Naive B cell (primary cell): Measurements from ENCODE around the gene FAM76B. TPM values are rescaled to one million over a fixed set of nuclear protein-coding genes. Genes with fewer than 3 reads are reported as not detected.

ENCODE experiments used
- ATAC-seq, 2 donors: fragments of 150-1000 bp; cut with Tn5 transposase; 2 replicates each; pipeline ENCODE4 v1.10.0; 2021; ENCODE audit warnings: low read depth in 2 of 2, mild to moderate bottlenecking in 2 of 2, moderate library complexity in 2 of 2
- DNase-seq: peaks from one replicate; pipeline ENCODE4 v3.0.0; 2022
- H3K27ac Mint-ChIP-seq, 6 donors: one replicate each; pipeline ENCODE4 v1.8.0; 2020 to 2022; ENCODE audit warnings: mild to moderate bottlenecking in 6 of 6, mixed read lengths in 6 of 6, moderate library complexity in 5 of 6, inconsistent platforms in 2 of 6
- H3K27me3 Mint-ChIP-seq, 3 donors: one replicate each; pipeline ENCODE4 v1.8.0; 2021 to 2022; ENCODE audit warnings: mixed read lengths in 3 of 3, mild to moderate bottlenecking in 1 of 3
- H3K36me3 Mint-ChIP-seq, 2 donors: one replicate each; pipeline ENCODE4 v1.8.0; 2020 to 2022; ENCODE audit warnings: mixed read lengths in 2 of 2, inconsistent platforms in 1 of 2, mild to moderate bottlenecking in 1 of 2
- H3K4me1 Mint-ChIP-seq, 3 donors: one replicate each; pipeline ENCODE4 v1.8.0; 2020 to 2022; ENCODE audit warnings: mixed read lengths in 3 of 3, inconsistent platforms in 1 of 3, mild to moderate bottlenecking in 1 of 3, moderate library complexity in 1 of 3
- H3K4me3 Mint-ChIP-seq, 8 donors: one replicate each; pipeline ENCODE4 v1.8.0; 2020 to 2022; ENCODE audit warnings: mild to moderate bottlenecking in 8 of 8, mixed read lengths in 8 of 8, moderate library complexity in 8 of 8, inconsistent platforms in 2 of 8
- H3K9me3 Mint-ChIP-seq, 7 donors: one replicate each; pipeline ENCODE4 v1.8.0; 2020 to 2022; ENCODE audit warnings: mixed read lengths in 7 of 7, mild to moderate bottlenecking in 5 of 7, inconsistent platforms in 2 of 7, moderate library complexity in 1 of 7
- polyA plus RNA-seq, 6 donors: library from polyadenylated mRNA; unstranded; fragments of 300-500 nt; fragmentation: Illumina TruSeq; gene quantifications; one replicate each; pipeline ENCODE4 v1.2.3, GENCODE V29; 2021; ENCODE audit warnings: low read depth in 6 of 6

FAM76B gene
- polyA plus RNA-seq, 6 donors from 2014 or later: 17.3 to 25.9 (median 22.1) TPM

- no peak for DNase-seq
- Mint-ChIP-seq H3K27me3 (no peaks in the 10 kb centered on the region), H3K9me3 (no peaks in the 10 kb centered on the region), H3K27ac (peak overlapping the region in 2 of 6 donors; percentile 34 to 41), H3K36me3 (no peaks in the 10 kb centered on the region), H3K4me3 (no peak overlapping the region), H3K4me1 (peaks cover 12 to 27% (median 13%) of the 10 kb centered on the region in 3 donors)
- ATAC-seq: no peak
Measured at GRCh38 chr11:95736809-95737208, 52.8 kb downstream of the FAM76B start.

- H3K9me3 Mint-ChIP-seq: peaks cover 0 to 3% (median 0%) of the 10 kb centered on the region in 7 donors
- no peak for DNase-seq
- peak overlapping the region in 3 of 6 donors; percentile 13 to 41 (median 34) for H3K27ac Mint-ChIP-seq
- no peaks in the 10 kb centered on the region for H3K27me3 Mint-ChIP-seq
- no peak for ATAC-seq
- peaks cover 12 to 27% (median 13%) of the 10 kb centered on the region in 3 donors for H3K4me1 Mint-ChIP-seq
- H3K4me3 Mint-ChIP-seq: no peak overlapping the region
- H3K36me3 Mint-ChIP-seq: no peaks in the 10 kb centered on the region
Measured at GRCh38 chr11:95736355-95736754, 53.2 kb downstream of the FAM76B start.

DNA sequence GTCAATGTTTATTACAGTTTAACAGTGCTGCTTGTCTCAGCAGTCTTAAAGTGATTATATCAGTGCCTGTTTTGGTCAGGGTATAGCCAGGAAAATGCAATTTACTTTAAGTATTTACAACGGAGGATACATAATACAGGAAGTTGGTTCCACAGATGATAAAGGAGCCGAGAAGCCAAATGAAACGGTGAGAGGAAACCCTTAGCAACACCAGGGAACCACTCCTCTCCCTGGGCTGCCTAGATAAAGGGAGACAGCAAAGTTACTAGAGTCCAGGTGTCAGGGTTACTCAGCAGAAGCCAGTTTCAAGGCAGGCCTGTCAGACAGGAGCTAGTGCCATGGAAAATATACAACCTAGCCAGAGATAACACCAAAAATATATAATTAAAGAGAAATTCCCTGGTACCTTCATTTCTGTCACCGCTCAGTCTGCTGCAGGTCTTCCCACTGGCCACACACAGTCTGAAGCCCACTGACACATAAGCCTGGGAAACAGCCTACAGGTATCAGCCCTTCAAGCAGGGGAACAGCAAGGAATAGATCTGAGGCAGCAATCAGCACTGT, 55.5 kb downstream of the FAM76B start:
- Mint-ChIP-seq H3K4me3 (peak overlapping the region in 4 of 8 donors; percentile 37 to 66 (median 39)), H3K36me3 (peaks cover 0 to 9% of the 10 kb centered on the region in 2 donors), H3K27ac (peak overlapping the region in 5 of 6 donors; percentile 19 to 93 (median 90)), H3K27me3 (no peaks in the 10 kb centered on the region), H3K4me1 (peaks cover 12 to 27% (median 13%) of the 10 kb centered on the region in 3 donors), H3K9me3 (peaks cover 0 to 6% (median 0%) of the 10 kb centered on the region in 7 donors)
- DNase-seq: no peak
- peak; percentile 55 to 64 for ATAC-seq

- H3K4me1 Mint-ChIP-seq: peaks cover 12 to 27% (median 13%) of the 10 kb centered on the region in 3 donors
- no peaks in the 10 kb centered on the region for H3K27me3 Mint-ChIP-seq
- H3K4me3 Mint-ChIP-seq: peak overlapping the region in 1 of 8 donors; percentile 22
- no peak for DNase-seq
- H3K27ac Mint-ChIP-seq: peak overlapping the region in 3 of 6 donors; percentile 29 to 73 (median 30)
- ATAC-seq: no peak
- H3K36me3 Mint-ChIP-seq: peaks cover 0 to 9% of the 10 kb centered on the region in 2 donors
- H3K9me3 Mint-ChIP-seq: peaks cover 0 to 6% (median 0%) of the 10 kb centered on the region in 7 donors
Measured at GRCh38 chr11:95732930-95733602, 56.5 kb downstream of the FAM76B start.

GRCh38 chr11:95729462-95729861, 60.1 kb downstream of the FAM76B start:
- ATAC-seq (no peak), DNase-seq (no peak)
- peak overlapping the region in 2 of 6 donors; percentile 21 to 35 for H3K27ac Mint-ChIP-seq
- H3K4me1 Mint-ChIP-seq: peaks cover 5 to 12% (median 7%) of the 10 kb centered on the region in 3 donors
- no peaks in the 10 kb centered on the region for H3K27me3 Mint-ChIP-seq
- no peak overlapping the region for H3K4me3 Mint-ChIP-seq
- peaks cover 0 to 9% of the 10 kb centered on the region in 2 donors for H3K36me3 Mint-ChIP-seq
- peaks cover 0 to 6% (median 0%) of the 10 kb centered on the region in 7 donors for H3K9me3 Mint-ChIP-seq

DNA sequence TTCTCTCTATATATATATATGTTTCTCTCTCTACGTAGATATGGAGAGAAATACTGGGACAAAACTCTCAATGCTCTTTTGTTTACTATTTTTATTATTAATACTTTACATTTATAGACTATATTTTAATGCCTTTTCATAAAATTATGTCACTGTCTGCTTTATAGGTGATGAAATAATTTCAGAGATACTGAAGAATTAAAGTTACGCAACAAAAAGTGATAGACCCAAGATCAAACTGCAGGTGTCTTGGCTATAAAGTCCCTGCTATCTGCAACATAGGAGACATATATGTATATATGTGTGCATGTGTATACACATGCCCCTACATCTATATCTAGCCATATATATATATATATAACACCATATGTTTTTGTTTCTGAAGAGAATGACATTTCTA, 60.8 kb downstream of the FAM76B start:
- DNase-seq (no peak), ATAC-seq (no peak)
- H3K9me3 Mint-ChIP-seq: peaks cover 0 to 7% (median 0%) of the 10 kb centered on the region in 7 donors
- H3K27me3 Mint-ChIP-seq: no peaks in the 10 kb centered on the region
- H3K4me3 Mint-ChIP-seq: no peak overlapping the region
- H3K36me3 Mint-ChIP-seq: peaks cover 0 to 9% of the 10 kb centered on the region in 2 donors
- peaks cover under 1 to 5% (median under 1%) of the 10 kb centered on the region in 3 donors for H3K4me1 Mint-ChIP-seq
- no peak overlapping the region for H3K27ac Mint-ChIP-seq

DNA sequence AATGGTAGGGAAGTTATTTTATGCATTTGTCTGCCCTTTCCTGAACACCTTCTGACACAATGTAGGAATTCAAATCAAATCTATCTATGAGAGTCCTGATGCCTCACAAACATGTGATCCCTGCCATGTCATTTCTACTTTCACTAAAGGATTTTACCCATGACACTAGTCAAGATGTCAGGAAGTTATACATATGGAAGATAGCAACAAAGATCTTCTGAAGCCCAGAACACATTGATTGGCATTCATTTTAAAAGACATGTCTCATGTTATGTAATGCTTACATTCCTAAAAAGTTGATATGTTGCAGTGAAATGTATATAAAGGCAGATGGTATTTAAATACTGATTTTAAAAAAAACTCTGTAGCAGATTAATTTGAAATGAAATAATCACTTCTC, 61.5 kb downstream of the FAM76B start:
- peaks cover 0 to 9% of the 10 kb centered on the region in 2 donors for H3K36me3 Mint-ChIP-seq
- peak overlapping the region in 1 of 6 donors; percentile 31 for H3K27ac Mint-ChIP-seq
- ATAC-seq (no peak), DNase-seq (no peak)
- peaks cover 0 to 1% (median 0%) of the 10 kb centered on the region in 3 donors for H3K4me1 Mint-ChIP-seq
- H3K27me3 Mint-ChIP-seq: no peaks in the 10 kb centered on the region
- H3K9me3 Mint-ChIP-seq: peaks cover 0 to 8% (median 0%) of the 10 kb centered on the region in 7 donors
- H3K4me3 Mint-ChIP-seq: no peak overlapping the region

- no peak for DNase-seq
- H3K4me3 Mint-ChIP-seq: no peak overlapping the region
- peaks cover 0 to 9% of the 10 kb centered on the region in 2 donors for H3K36me3 Mint-ChIP-seq
- no peaks in the 10 kb centered on the region for H3K4me1 Mint-ChIP-seq
- H3K27ac Mint-ChIP-seq: peak overlapping the region in 2 of 6 donors; percentile 19 to 31
- peaks cover 0 to 8% (median 0%) of the 10 kb centered on the region in 7 donors for H3K9me3 Mint-ChIP-seq
- no peaks in the 10 kb centered on the region for H3K27me3 Mint-ChIP-seq
- ATAC-seq: no peak
Measured at GRCh38 chr11:95727620-95728019, 62.0 kb downstream of the FAM76B start.

DNA sequence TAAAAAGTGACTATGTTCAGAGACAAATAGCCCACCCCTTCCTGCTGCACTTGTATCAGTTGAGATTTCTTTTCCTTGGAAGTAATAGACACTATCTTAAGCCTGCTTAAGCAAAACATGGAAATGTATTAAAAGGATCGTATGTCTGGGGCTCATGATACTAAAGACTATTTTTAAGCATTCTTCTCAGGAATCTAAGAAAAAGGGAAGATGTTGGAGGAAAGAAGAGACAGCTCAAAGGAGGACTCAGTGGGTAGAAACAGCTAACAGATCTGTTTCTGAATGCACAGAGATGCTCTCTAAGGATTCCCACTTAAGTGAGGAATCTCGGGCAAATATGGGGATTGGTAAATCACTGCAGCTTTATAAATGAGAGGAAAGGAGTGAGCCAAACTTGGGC, 62.5 kb downstream of the FAM76B start:
- Mint-ChIP-seq H3K4me1 (peaks cover 0 to under 1% (median under 1%) of the 10 kb centered on the region in 3 donors), H3K36me3 (peaks cover 0 to 9% of the 10 kb centered on the region in 2 donors), H3K4me3 (no peak overlapping the region), H3K27me3 (no peaks in the 10 kb centered on the region), H3K27ac (peak overlapping the region in 1 of 6 donors; percentile 2), H3K9me3 (peaks cover 0 to 8% (median 0%) of the 10 kb centered on the region in 7 donors)
- ATAC-seq (no peak), DNase-seq (no peak)

GRCh38 chr11:95725196-95725595, 64.4 kb downstream of the FAM76B start:
- no peak for ATAC-seq
- peak overlapping the region in 2 of 6 donors; percentile 10 to 27 for H3K27ac Mint-ChIP-seq
- H3K9me3 Mint-ChIP-seq: peaks cover 0 to 6% (median 2%) of the 10 kb centered on the region in 7 donors
- H3K4me3 Mint-ChIP-seq: no peak overlapping the region
- peaks cover 0 to 3% of the 10 kb centered on the region in 2 donors for H3K36me3 Mint-ChIP-seq
- no peak for DNase-seq
- peaks cover 12 to 16% (median 15%) of the 10 kb centered on the region in 3 donors for H3K4me1 Mint-ChIP-seq
- H3K27me3 Mint-ChIP-seq: no peaks in the 10 kb centered on the region

- DNase-seq (no peak), ATAC-seq (no peak)
- Mint-ChIP-seq H3K4me1 (peaks cover 22 to 32% (median 31%) of the 10 kb centered on the region in 3 donors), H3K4me3 (no peak overlapping the region), H3K27me3 (no peaks in the 10 kb centered on the region), H3K9me3 (peaks cover 0 to 12% (median 5%) of the 10 kb centered on the region in 7 donors), H3K27ac (peak overlapping the region in 2 of 6 donors; percentile 30 to 39), H3K36me3 (peaks cover 0 to 2% of the 10 kb centered on the region in 2 donors)
Measured at GRCh38 chr11:95723361-95723942, 66.1 kb downstream of the FAM76B start.

DNA sequence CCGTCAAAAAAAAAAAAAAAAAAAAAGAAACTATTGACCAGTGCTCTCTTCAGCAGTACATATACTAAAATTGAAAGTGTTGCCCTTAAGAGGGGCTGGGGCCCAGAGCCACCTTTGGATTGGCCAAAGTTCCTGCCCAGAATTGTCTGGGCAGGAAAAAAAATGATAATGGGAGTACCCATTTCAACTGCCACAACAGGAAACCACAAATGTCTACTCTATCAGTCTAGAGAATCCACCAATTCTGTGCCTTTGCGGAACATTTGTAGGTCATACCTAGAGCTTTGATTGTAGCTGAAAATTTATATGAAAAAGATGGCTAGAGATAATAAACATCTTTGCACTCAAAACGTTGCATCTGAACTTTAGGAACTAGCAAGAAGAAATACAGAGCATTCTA, 69.4 kb downstream of the FAM76B start:
- Mint-ChIP-seq H3K4me1 (peaks cover 43 to 61% (median 58%) of the 10 kb centered on the region in 3 donors), H3K27me3 (no peaks in the 10 kb centered on the region), H3K27ac (peak overlapping the region; percentile 94 to 100 (median 97)), H3K4me3 (peak overlapping the region; percentile 14 to 85 (median 64)), H3K36me3 (peaks cover 5 to 13% of the 10 kb centered on the region in 2 donors), H3K9me3 (peaks cover 0 to 19% (median 11%) of the 10 kb centered on the region in 7 donors)
- ATAC-seq (no peak), DNase-seq (peak; percentile 43)
